IPS DF 19.7 (cell line): ENCODE results near the gene FMNL2.

Source experiments
- DNase-seq: peaks from one replicate; pipeline ENCODE4 v3.0.0-alpha.2; 2013; ENCODE audit warnings: low read depth, low spot score

The FMNL2 gene

GRCh38 chr2:152446213-152446612 lies 111.2 kb downstream of the FMNL2 start:
- no peak for DNase-seq

- no peak for DNase-seq
Measured at GRCh38 chr2:152447897-152448296, 112.9 kb downstream of the FMNL2 start.

- no peak for DNase-seq
Measured at GRCh38 chr2:152448606-152449005, 113.6 kb downstream of the FMNL2 start.

GRCh38 chr2:152449578-152449977 lies 114.6 kb downstream of the FMNL2 start:
- no peak for DNase-seq

GRCh38 chr2:152450176-152450575 lies 115.2 kb downstream of the FMNL2 start:
- DNase-seq: no peak

- no peak for DNase-seq
Measured at GRCh38 chr2:152452256-152452973, 117.4 kb downstream of the FMNL2 start.

- DNase-seq: peak; percentile 63
Measured at GRCh38 chr2:152453129-152453911, 118.3 kb downstream of the FMNL2 start.

GRCh38 chr2:152454371-152454770 lies 119.4 kb downstream of the FMNL2 start:
- no peak for DNase-seq

GRCh38 chr2:152454960-152455359 lies 120.0 kb downstream of the FMNL2 start:
- no peak for DNase-seq

GRCh38 chr2:152455738-152456137 lies 120.8 kb downstream of the FMNL2 start:
- no peak for DNase-seq

- no peak for DNase-seq
Measured at GRCh38 chr2:152456262-152456661, 121.3 kb downstream of the FMNL2 start.

GRCh38 chr2:152458441-152458940 lies 123.5 kb downstream of the FMNL2 start:
- no peak for DNase-seq

GRCh38 chr2:152459091-152459490 lies 124.1 kb downstream of the FMNL2 start:
- no peak for DNase-seq

- no peak for DNase-seq
Measured at GRCh38 chr2:152460567-152460966, 125.6 kb downstream of the FMNL2 start.

- DNase-seq: no peak
Measured at GRCh38 chr2:152462120-152462519, 127.1 kb downstream of the FMNL2 start.

- no peak for DNase-seq
Measured at GRCh38 chr2:152462779-152463178, 127.8 kb downstream of the FMNL2 start.

- DNase-seq: no peak
Measured at GRCh38 chr2:152464851-152465470, 130.0 kb downstream of the FMNL2 start.

- DNase-seq: no peak
Measured at GRCh38 chr2:152465541-152465940, 130.6 kb downstream of the FMNL2 start.

GRCh38 chr2:152466041-152466440 lies 131.1 kb downstream of the FMNL2 start:
- DNase-seq: no peak

- DNase-seq: no peak
Measured at GRCh38 chr2:152466980-152467676, 132.2 kb downstream of the FMNL2 start.

- DNase-seq: no peak
Measured at GRCh38 chr2:152467677-152468410, 132.9 kb downstream of the FMNL2 start.
